Common myeloid progenitor, CD34-positive (primary cell): ENCODE measurements around the gene DENND1A.

ENCODE experiments used
- CTCF ChIA-PET: fragments of 350-600 bp; sonication (Branson Sonifier 250); formaldehyde crosslinking; loops from one replicate; lab custom pipeline; 2021; ENCODE audit warnings: antibody characterized with exemption; lab: Charles Lee
- POLR2A ChIA-PET: fragments of 350-600 bp; sonication (Branson Sonifier 250); formaldehyde crosslinking; loops from one replicate; lab custom pipeline; 2021; ENCODE audit warnings: antibody characterized with exemption; lab: Charles Lee
- DNase-seq, 3 donors: peaks; one replicate each; pipeline versions ENCODE4 v3.0.0 to v3.0.0-alpha.2; 2013
- H3K27ac ChIP-seq, 2 experiments: 1 replicate in 1 of 2; 2 replicates in 1 of 2; pipeline ENCODE4 v1.7.0; 2013; ENCODE audit warnings: inconsistent platforms in 2 of 2, low read length in 2 of 2, mild to moderate bottlenecking in 2 of 2, low read depth in 1 of 2, moderate library complexity in 1 of 2; ENCODE audit not compliant: severe bottlenecking in 2 of 2, insufficient read depth in 1 of 2, poor library complexity in 1 of 2
- H3K27me3 ChIP-seq, 5 experiments: replicated peaks in 2 of 5; 1 replicate in 3 of 5; 2 replicates in 2 of 5; pipeline versions ENCODE4 v1.6.1 to v1.7.0; 2013; ENCODE audit warnings: low read length in 4 of 5, mild to moderate bottlenecking in 2 of 5, moderate library complexity in 2 of 5, inconsistent platforms in 1 of 5; ENCODE audit not compliant: insufficient read depth in 5 of 5, control insufficient read depth in 4 of 5
- H3K36me3 ChIP-seq, 4 experiments: 1 replicate in 2 of 4; 2 replicates in 2 of 4; pipeline versions ENCODE4 v1.6.1 to v1.7.0; 2013; ENCODE audit warnings: low read length in 3 of 4, control low read depth in 1 of 4, mild to moderate bottlenecking in 1 of 4; ENCODE audit not compliant: control insufficient read depth in 4 of 4, insufficient read depth in 4 of 4
- H3K4me1 ChIP-seq, 4 experiments: 1 replicate in 3 of 4; 2 replicates in 1 of 4; pipeline versions ENCODE4 v1.6.1 to v1.7.1; 2013; ENCODE audit warnings: low read length in 3 of 4, mild to moderate bottlenecking in 3 of 4, control low read depth in 1 of 4, inconsistent platforms in 1 of 4, moderate library complexity in 1 of 4; ENCODE audit not compliant: control insufficient read depth in 4 of 4, insufficient read depth in 4 of 4; ENCODE audit errors: control extremely low read depth in 1 of 4
- H3K4me3 ChIP-seq, 7 experiments: 1 replicate in 4 of 7; 2 replicates in 3 of 7; pipeline versions ENCODE4 v1.5.1 to v1.7.0; 2013; ENCODE audit warnings: mild to moderate bottlenecking in 7 of 7, low read length in 6 of 7, moderate library complexity in 6 of 7, inconsistent platforms in 2 of 7, low read depth in 2 of 7, control low read depth in 1 of 7; ENCODE audit not compliant: insufficient read depth in 4 of 7, control insufficient read depth in 1 of 7; ENCODE audit errors: extremely low read depth in 1 of 7
- H3K9me3 ChIP-seq, 5 experiments: 1 replicate in 4 of 5; 2 replicates in 1 of 5; pipeline versions ENCODE4 v1.6.1 to v1.7.1; 2013; ENCODE audit warnings: low read length in 4 of 5, mild to moderate bottlenecking in 2 of 5, inconsistent platforms in 1 of 5, low read depth in 1 of 5, moderate library complexity in 1 of 5; ENCODE audit not compliant: control insufficient read depth in 4 of 5, insufficient read depth in 2 of 5; ENCODE audit errors: control extremely low read depth in 1 of 5
- WGBS: methylation state at CpG from one replicate; pipeline ENCODE4 v1.1.5; 2013; ENCODE audit not compliant: insufficient coverage; 5-methylcytosine and 5-hydroxymethylcytosine counted together

Gene DENND1A

GRCh38 chr9:123651871-123652270 lies 278.1 kb downstream of the DENND1A start:
- H3K36me3 ChIP-seq, result peaks cover 0 to 18% (median 6%) of the 10 kb centered on the region in 4 experiments
- H3K4me3 ChIP-seq, result no peak overlapping the region
- POLR2A ChIA-PET, result no interaction called here
- WGBS, result 100% methylated on average over 2 of the region's 5 CpGs
- H3K27me3 ChIP-seq, result no peaks in the 10 kb centered on the region
- no peak overlapping the region for H3K27ac ChIP-seq
- no peak for DNase-seq
- no peaks in the 10 kb centered on the region for H3K4me1 ChIP-seq
- peaks cover 0 to 4% (median 0%) of the 10 kb centered on the region in 5 experiments for H3K9me3 ChIP-seq
- CTCF ChIA-PET, result no interaction called here

GRCh38 chr9:123651273-123651672 lies 278.7 kb downstream of the DENND1A start:
- Histone ChIP-seq H3K36me3 (peaks cover 0 to 23% (median 9%) of the 10 kb centered on the region in 4 experiments), H3K4me1 (no peaks in the 10 kb centered on the region), H3K27ac (no peak overlapping the region), H3K27me3 (no peaks in the 10 kb centered on the region), H3K9me3 (peaks cover 0 to 7% (median 0%) of the 10 kb centered on the region in 5 experiments), H3K4me3 (no peak overlapping the region)
- 97% methylated on average over 6 of the region's 8 CpGs for WGBS
- CTCF ChIA-PET, result no interaction called here
- DNase-seq, result no peak
- POLR2A ChIA-PET, result no interaction called here

GRCh38 chr9:123649909-123650308 lies 280.0 kb downstream of the DENND1A start:
- WGBS, result 89% methylated on average over 1 of the region's 3 CpGs
- CTCF ChIA-PET, result no interaction called here
- peaks cover 0 to 7% (median 0%) of the 10 kb centered on the region in 5 experiments for H3K9me3 ChIP-seq
- POLR2A ChIA-PET, result no interaction called here
- no peaks in the 10 kb centered on the region for H3K27me3 ChIP-seq
- no peaks in the 10 kb centered on the region for H3K4me1 ChIP-seq
- H3K36me3 ChIP-seq, result peaks cover 0 to 22% (median 10%) of the 10 kb centered on the region in 4 experiments
- H3K27ac ChIP-seq, result no peak overlapping the region
- no peak for DNase-seq
- no peak overlapping the region for H3K4me3 ChIP-seq

GRCh38 chr9:123647145-123647544 lies 282.8 kb downstream of the DENND1A start:
- CTCF ChIA-PET, result no interaction called here
- 100% methylated on average over 2 of the region's 2 CpGs for WGBS

GRCh38 chr9:123645762-123646161 lies 284.2 kb downstream of the DENND1A start:
- H3K9me3 ChIP-seq, result peaks cover 0 to 6% (median 3%) of the 10 kb centered on the region in 5 experiments
- DNase-seq, result no peak
- H3K36me3 ChIP-seq, result peaks cover 4 to 22% (median 10%) of the 10 kb centered on the region in 4 experiments
- no peaks in the 10 kb centered on the region for H3K4me1 ChIP-seq
- 94% methylated on average over 5 of the region's 9 CpGs for WGBS
- ChIA-PET POLR2A (no interaction called here), CTCF (interaction anchor here (0.9 kb wide), 1 partner anchor 295 kb away, joined by 3 read pairs; no protein-coding TSS in a partner anchor)
- H3K27me3 ChIP-seq, result peaks cover 0 to 17% (median 3%) of the 10 kb centered on the region in 5 experiments
- no peak overlapping the region for H3K4me3 ChIP-seq
- no peak overlapping the region for H3K27ac ChIP-seq

More at GRCh38 chr9:123647145-123647544, 282.8 kb downstream of the DENND1A start:
- Histone ChIP-seq H3K36me3 (peaks cover 4 to 28% (median 16%) of the 10 kb centered on the region in 4 experiments), H3K27me3 (peaks cover 0 to 8% (median 3%) of the 10 kb centered on the region in 5 experiments), H3K9me3 (peaks cover 0 to 9% (median 3%) of the 10 kb centered on the region in 5 experiments), H3K4me1 (no peaks in the 10 kb centered on the region), H3K27ac (no peak overlapping the region), H3K4me3 (no peak overlapping the region)
- POLR2A ChIA-PET, result no interaction called here
- no peak for DNase-seq

GRCh38 chr9:123645126-123645525 lies 284.8 kb downstream of the DENND1A start:
- H3K4me1 ChIP-seq, result no peaks in the 10 kb centered on the region
- peaks cover 4 to 22% (median 10%) of the 10 kb centered on the region in 4 experiments for H3K36me3 ChIP-seq
- peak in 1 of 3 donors; percentile 15 for DNase-seq
- peaks cover 0 to 6% (median 3%) of the 10 kb centered on the region in 5 experiments for H3K9me3 ChIP-seq
- H3K4me3 ChIP-seq, result no peak overlapping the region
- H3K27me3 ChIP-seq, result peaks cover 0 to 23% (median 4%) of the 10 kb centered on the region in 5 experiments
- 80% methylated on average over 2 of the region's 4 CpGs for WGBS
- H3K27ac ChIP-seq, result no peak overlapping the region
- CTCF ChIA-PET, result no interaction called here
- POLR2A ChIA-PET, result no interaction called here

GRCh38 chr9:123643518-123643917 lies 286.4 kb downstream of the DENND1A start:
- Histone ChIP-seq H3K27me3 (peaks cover 0 to 27% (median 4%) of the 10 kb centered on the region in 5 experiments), H3K4me3 (no peak overlapping the region), H3K9me3 (peaks cover 0 to 6% (median 3%) of the 10 kb centered on the region in 5 experiments), H3K4me1 (peaks cover 0 to 2% (median 1%) of the 10 kb centered on the region in 4 experiments), H3K27ac (no peak overlapping the region), H3K36me3 (peaks cover 4 to 22% (median 10%) of the 10 kb centered on the region in 4 experiments)
- CTCF ChIA-PET, result interaction anchor here (1.3 kb wide), 1 partner anchor 11 kb away, joined by 3 read pairs; no protein-coding TSS in a partner anchor
- DNase-seq, result no peak
- POLR2A ChIA-PET, result no interaction called here
- WGBS, result 98% methylated on average over 8 of the region's 9 CpGs
